MM.1S (cell line): ENCODE results near the gene PTGDR2.

Experiments used
- DNase-seq: peaks from one replicate; pipeline ENCODE4 v3.0.0-alpha.2; 2015
- H2AFZ ChIP-seq: fragments of 300-600 bp; sonication (generic); 2 replicates; pipeline ENCODE4 v1.6.0; 2016; ENCODE audit warnings: antibody characterized with exemption, low read length
- H3F3A ChIP-seq: fragments of 300-600 bp; sonication (generic); 2 replicates; pipeline ENCODE4 v1.6.1; 2016; ENCODE audit warnings: mild to moderate bottlenecking, antibody characterized with exemption, low read length, moderate library complexity, mixed read lengths; ENCODE audit not compliant: insufficient read depth
- H3K27ac ChIP-seq: fragments of 300-600 bp; sonication (generic); 2 replicates; pipeline ENCODE4 v1.5.1; 2016; ENCODE audit warnings: mild to moderate bottlenecking, low read length
- H3K27me3 ChIP-seq: fragments of 300-600 bp; sonication (generic); replicated peaks from 2 replicates; pipeline ENCODE4 v1.6.0; 2016; ENCODE audit warnings: low read length; ENCODE audit not compliant: insufficient read depth
- H3K36me3 ChIP-seq: fragments of 300-600 bp; sonication (generic); replicated peaks from 2 replicates; pipeline ENCODE4 v1.6.1; 2016; ENCODE audit warnings: mild to moderate bottlenecking, low read length, mixed read lengths; ENCODE audit not compliant: insufficient read depth
- H3K4me1 ChIP-seq: fragments of 300-600 bp; sonication (generic); 2 replicates; pipeline ENCODE4 v1.6.1; 2016; ENCODE audit warnings: low read length, mixed read lengths
- H3K4me2 ChIP-seq: fragments of 300-600 bp; sonication (generic); 2 replicates; pipeline ENCODE4 v1.6.0; 2016; ENCODE audit warnings: low read depth, low read length
- H3K4me3 ChIP-seq: fragments of 300-600 bp; sonication (generic); 2 replicates; pipeline ENCODE4 v1.5.1; 2016; ENCODE audit warnings: low read length, mixed read lengths
- H3K79me2 ChIP-seq: fragments of 300-600 bp; sonication (generic); 2 replicates; pipeline ENCODE4 v1.6.1; 2016; ENCODE audit warnings: mixed run types, low read length, mixed read lengths
- H3K9ac ChIP-seq: fragments of 300-600 bp; sonication (generic); 2 replicates; pipeline ENCODE4 v1.6.1; 2016; ENCODE audit warnings: low read length, mixed read lengths
- H3K9me2 ChIP-seq: fragments of 300-600 bp; sonication (generic); replicated peaks from 2 replicates; pipeline ENCODE4 v1.6.1; 2016; ENCODE audit warnings: mild to moderate bottlenecking, low read length, mixed read lengths; ENCODE audit not compliant: insufficient read depth
- H3K9me3 ChIP-seq: fragments of 300-600 bp; sonication (generic); replicated peaks from 2 replicates; pipeline ENCODE4 v1.6.1; 2016; ENCODE audit warnings: mild to moderate bottlenecking, low read length, mixed read lengths; ENCODE audit not compliant: insufficient read depth
- H4K20me1 ChIP-seq: fragments of 300-600 bp; sonication (generic); 2 replicates; pipeline ENCODE4 v1.6.1; 2016; ENCODE audit warnings: mild to moderate bottlenecking, low read length, moderate library complexity, mixed read lengths; ENCODE audit not compliant: insufficient read depth
- CTCF ChIP-seq: fragments of 300-600 bp; sonication (generic); IDR thresholded peaks from 2 replicates; pipeline ENCODE4 v1.5.1; 2016; ENCODE audit warnings: antibody characterized with exemption, low read length, mixed read lengths
- EZH2 ChIP-seq: fragments of 300-600 bp; sonication (generic); optimal IDR thresholded peaks from 2 replicates; pipeline ENCODE3; 2017; ENCODE audit warnings: low read depth, mild to moderate bottlenecking, antibody characterized with exemption, low read length, mixed read lengths
- EZH2phosphoT487 ChIP-seq: fragments of 300-600 bp; sonication (generic); IDR thresholded peaks from 2 replicates; pipeline ENCODE4 v1.6.1; 2018; ENCODE audit warnings: antibody characterized with exemption, low read length

Gene PTGDR2

GRCh38 chr11:60854847-60855725, 664 bp downstream of the PTGDR2 start:
- H3K4me2 ChIP-seq = no peak overlapping the region
- no peak overlapping the region for H3K4me3 ChIP-seq
- H3K27me3 ChIP-seq = no peaks in the 10 kb centered on the region
- peaks cover 29% of the 10 kb centered on the region for H3F3A ChIP-seq
- no peak overlapping the region for H3K27ac ChIP-seq
- no peaks in the 10 kb centered on the region for H3K79me2 ChIP-seq
- no peak overlapping the region for H2AFZ ChIP-seq
- DNase-seq = no peak
- no peaks in the 10 kb centered on the region for H3K9me2 ChIP-seq
- no peaks in the 10 kb centered on the region for H4K20me1 ChIP-seq
- H3K4me1 ChIP-seq = peaks cover 9% of the 10 kb centered on the region; the same call in 1 of the 2 replicates
- peaks cover 19% of the 10 kb centered on the region for H3K36me3 ChIP-seq
- no peak overlapping the region for H3K9ac ChIP-seq
- no peaks in the 10 kb centered on the region for H3K9me3 ChIP-seq
- TF ChIP-seq EZH2 = no peak
- no peak for TF ChIP-seq CTCF

- H3K4me1 ChIP-seq = peaks cover 9% of the 10 kb centered on the region; the same call in 1 of the 2 replicates
- H3K9ac ChIP-seq = no peak overlapping the region
- H3K27me3 ChIP-seq = no peaks in the 10 kb centered on the region
- no peaks in the 10 kb centered on the region for H3K9me3 ChIP-seq
- no peaks in the 10 kb centered on the region for H3K9me2 ChIP-seq
- H2AFZ ChIP-seq = no peak overlapping the region
- H3K79me2 ChIP-seq = peaks cover 6% of the 10 kb centered on the region
- DNase-seq = no peak
- H3K4me2 ChIP-seq = no peak overlapping the region
- H3K27ac ChIP-seq = no peak overlapping the region
- peaks cover 25% of the 10 kb centered on the region for H3K36me3 ChIP-seq
- H3K4me3 ChIP-seq = no peak overlapping the region
- peaks cover 37% of the 10 kb centered on the region for H3F3A ChIP-seq
- TF ChIP-seq CTCF (no peak), EZH2 (no peak), EZH2phosphoT487 (no peak)
- H4K20me1 ChIP-seq = no peaks in the 10 kb centered on the region
These were observed 1.5 kb downstream of the PTGDR2 start for GRCh38 chr11:60854140-60854846.

GRCh38 chr11:60852982-60853950, 2.5 kb downstream of the PTGDR2 start:
- no peak overlapping the region for H2AFZ ChIP-seq
- H3K27me3 ChIP-seq = no peaks in the 10 kb centered on the region
- no peaks in the 10 kb centered on the region for H3K9me2 ChIP-seq
- no peak for TF ChIP-seq EZH2phosphoT487
- TF ChIP-seq EZH2 = no peak
- TF ChIP-seq CTCF = no peak
- H3K4me3 ChIP-seq = no peak overlapping the region
- H3K9ac ChIP-seq = no peak overlapping the region
- H3K27ac ChIP-seq = no peak overlapping the region
- no peaks in the 10 kb centered on the region for H3K9me3 ChIP-seq
- H3K4me2 ChIP-seq = no peak overlapping the region
- DNase-seq = no peak
- H3K4me1 ChIP-seq = 0 out of 2 replicates have a peak, but pooled peaks cover under 1% of the 10 kb centered on the region
- peaks cover 31% of the 10 kb centered on the region for H3K36me3 ChIP-seq
- peaks cover 38% of the 10 kb centered on the region for H3F3A ChIP-seq
- peaks cover 16% of the 10 kb centered on the region for H3K79me2 ChIP-seq
- H4K20me1 ChIP-seq = no peaks in the 10 kb centered on the region
